ENCODE data around the gene USP34.

The USP34 gene

DNA sequence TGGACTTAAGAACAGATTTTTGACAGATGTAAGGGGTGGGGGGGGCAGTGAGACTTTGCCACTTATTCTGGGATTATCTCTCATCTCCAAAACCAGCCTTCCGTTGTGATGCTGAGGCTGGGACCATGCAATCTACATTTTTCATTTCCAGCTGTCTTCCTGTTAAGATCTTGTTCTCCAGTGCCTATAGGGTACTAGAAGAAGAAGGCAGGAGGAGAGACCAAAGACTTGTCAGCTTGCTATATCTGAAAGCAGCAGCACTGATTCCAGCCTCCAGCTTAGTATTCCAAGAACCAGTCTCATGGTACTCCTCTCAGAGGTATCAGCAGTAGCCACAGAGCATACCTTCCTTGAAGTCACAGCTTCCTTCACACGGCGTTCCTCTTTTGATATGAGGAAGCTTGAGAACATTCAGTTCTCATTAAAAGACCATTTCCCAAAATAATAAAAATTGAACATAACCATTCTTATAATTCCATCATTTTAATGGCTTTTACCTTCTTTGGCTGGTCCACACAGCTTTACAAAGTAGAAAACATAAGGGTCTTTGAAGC is 49.8 kb downstream of the USP34 start:
- TF ChIP-seq YY1 (IDR thresholded peaks at IDR 0.05; ENCODE audit: low read depth): no peak
- TF ChIP-seq EGR1 (IDR thresholded peaks at IDR 0.05): no peak
- no peak for TF ChIP-seq CEBPB (IDR thresholded peaks at IDR 0.05)
- TF ChIP-seq TAF1 (IDR thresholded peaks at IDR 0.05; ENCODE audit: low read depth): no peak
- no peak for TF ChIP-seq ZBTB7A (IDR thresholded peaks at IDR 0.05; ENCODE audit: low read depth)
- TF ChIP-seq TCF12 (IDR thresholded peaks at IDR 0.05; ENCODE audit: low read depth): no peak
- TF ChIP-seq, protein P1, sequence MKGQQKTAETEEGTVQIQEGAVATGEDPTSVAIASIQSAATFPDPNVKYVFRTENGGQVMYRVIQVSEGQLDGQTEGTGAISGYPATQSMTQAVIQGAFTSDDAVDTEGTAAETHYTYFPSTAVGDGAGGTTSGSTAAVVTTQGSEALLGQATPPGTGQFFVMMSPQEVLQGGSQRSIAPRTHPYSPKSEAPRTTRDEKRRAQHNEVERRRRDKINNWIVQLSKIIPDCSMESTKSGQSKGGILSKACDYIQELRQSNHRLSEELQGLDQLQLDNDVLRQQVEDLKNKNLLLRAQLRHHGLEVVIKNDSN (IDR thresholded peaks at IDR 0.05): no peak

DNA sequence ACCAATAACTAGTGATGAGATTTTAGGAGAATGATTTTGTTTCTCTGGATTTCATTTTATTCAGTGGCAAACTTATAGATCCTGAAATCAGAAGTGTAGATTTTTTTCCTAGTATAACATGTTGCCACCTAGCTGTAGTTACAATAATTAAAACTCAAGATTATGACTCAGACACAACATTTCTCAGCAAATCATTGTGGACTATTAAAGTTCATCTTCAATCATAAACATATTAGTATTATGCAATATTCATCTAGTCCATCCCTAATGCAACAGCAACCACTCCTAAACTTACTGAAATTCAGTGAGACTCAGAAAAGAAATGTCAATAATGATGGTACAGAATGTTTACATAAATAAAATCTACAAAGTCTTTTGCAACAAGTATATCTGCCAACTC is 51.3 kb downstream of the USP34 start:
- TF ChIP-seq EP300 (IDR thresholded peaks at IDR 0.05; ENCODE audit: borderline replicate concordance): no peak
- TF ChIP-seq CREB1 (IDR thresholded peaks at IDR 0.05; ENCODE audit: low read depth): no peak
- no peak for TF ChIP-seq RAD21 (IDR thresholded peaks at IDR 0.05; ENCODE audit: low read depth)
- TF ChIP-seq, protein P1 (IDR thresholded peaks at IDR 0.05): no peak
- no peak for TF ChIP-seq FOXM1 (IDR thresholded peaks at IDR 0.05; ENCODE audit: borderline replicate concordance, low read depth)
- TF ChIP-seq, protein P2, sequence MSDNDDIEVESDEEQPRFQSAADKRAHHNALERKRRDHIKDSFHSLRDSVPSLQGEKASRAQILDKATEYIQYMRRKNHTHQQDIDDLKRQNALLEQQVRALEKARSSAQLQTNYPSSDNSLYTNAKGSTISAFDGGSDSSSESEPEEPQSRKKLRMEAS (IDR thresholded peaks at IDR 0.05): no peak
- no peak for TF ChIP-seq TEAD4 (IDR thresholded peaks at IDR 0.05)

DNA sequence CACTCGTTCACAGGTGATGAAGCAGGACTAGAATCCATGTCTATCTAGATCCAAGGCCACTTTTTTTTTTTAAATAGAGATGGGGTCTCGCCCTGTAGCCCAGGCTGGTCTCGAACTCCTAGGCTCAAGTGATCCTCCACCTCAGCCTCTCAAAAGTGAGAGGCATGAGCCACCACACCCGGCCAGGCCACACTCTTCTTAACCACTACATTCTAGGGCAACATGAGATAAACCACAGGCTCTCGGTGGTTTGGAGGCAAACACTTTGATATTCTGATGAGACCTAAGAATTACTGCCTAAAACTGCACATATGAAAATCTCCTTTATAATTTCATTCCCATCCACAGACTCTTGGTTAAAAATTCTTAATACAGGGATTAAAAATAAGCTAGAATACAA is 51.8 kb downstream of the USP34 start:
- TF ChIP-seq EP300 (IDR thresholded peaks at IDR 0.05; ENCODE audit: borderline replicate concordance) (no peak), TCF12 (IDR thresholded peaks at IDR 0.05; ENCODE audit: low read depth) (no peak), FOXM1 (IDR thresholded peaks at IDR 0.05; ENCODE audit: borderline replicate concordance, low read depth) (no peak), CEBPB (IDR thresholded peaks at IDR 0.05) (no peak), TEAD4 (IDR thresholded peaks at IDR 0.05) (no peak), NFIC (IDR thresholded peaks at IDR 0.05) (no peak)
- TF ChIP-seq, protein P3, sequence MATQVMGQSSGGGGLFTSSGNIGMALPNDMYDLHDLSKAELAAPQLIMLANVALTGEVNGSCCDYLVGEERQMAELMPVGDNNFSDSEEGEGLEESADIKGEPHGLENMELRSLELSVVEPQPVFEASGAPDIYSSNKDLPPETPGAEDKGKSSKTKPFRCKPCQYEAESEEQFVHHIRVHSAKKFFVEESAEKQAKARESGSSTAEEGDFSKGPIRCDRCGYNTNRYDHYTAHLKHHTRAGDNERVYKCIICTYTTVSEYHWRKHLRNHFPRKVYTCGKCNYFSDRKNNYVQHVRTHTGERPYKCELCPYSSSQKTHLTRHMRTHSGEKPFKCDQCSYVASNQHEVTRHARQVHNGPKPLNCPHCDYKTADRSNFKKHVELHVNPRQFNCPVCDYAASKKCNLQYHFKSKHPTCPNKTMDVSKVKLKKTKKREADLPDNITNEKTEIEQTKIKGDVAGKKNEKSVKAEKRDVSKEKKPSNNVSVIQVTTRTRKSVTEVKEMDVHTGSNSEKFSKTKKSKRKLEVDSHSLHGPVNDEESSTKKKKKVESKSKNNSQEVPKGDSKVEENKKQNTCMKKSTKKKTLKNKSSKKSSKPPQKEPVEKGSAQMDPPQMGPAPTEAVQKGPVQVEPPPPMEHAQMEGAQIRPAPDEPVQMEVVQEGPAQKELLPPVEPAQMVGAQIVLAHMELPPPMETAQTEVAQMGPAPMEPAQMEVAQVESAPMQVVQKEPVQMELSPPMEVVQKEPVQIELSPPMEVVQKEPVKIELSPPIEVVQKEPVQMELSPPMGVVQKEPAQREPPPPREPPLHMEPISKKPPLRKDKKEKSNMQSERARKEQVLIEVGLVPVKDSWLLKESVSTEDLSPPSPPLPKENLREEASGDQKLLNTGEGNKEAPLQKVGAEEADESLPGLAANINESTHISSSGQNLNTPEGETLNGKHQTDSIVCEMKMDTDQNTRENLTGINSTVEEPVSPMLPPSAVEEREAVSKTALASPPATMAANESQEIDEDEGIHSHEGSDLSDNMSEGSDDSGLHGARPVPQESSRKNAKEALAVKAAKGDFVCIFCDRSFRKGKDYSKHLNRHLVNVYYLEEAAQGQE (IDR thresholded peaks at IDR 0.05; ENCODE audit: low read depth): no peak
- TF ChIP-seq, protein P2 (IDR thresholded peaks at IDR 0.05): no peak
- TF ChIP-seq, protein P1 (IDR thresholded peaks at IDR 0.05): no peak

- no peak for TF ChIP-seq TEAD4 (IDR thresholded peaks at IDR 0.05)
- no peak for TF ChIP-seq EGR1 (IDR thresholded peaks at IDR 0.05)
- no peak for TF ChIP-seq ZBTB7A (IDR thresholded peaks at IDR 0.05; ENCODE audit: low read depth)
- no peak for TF ChIP-seq NFIC (IDR thresholded peaks at IDR 0.05)
Observed at GRCh38 chr2:61416871-61417645, 53.8 kb downstream of the USP34 start.

DNA sequence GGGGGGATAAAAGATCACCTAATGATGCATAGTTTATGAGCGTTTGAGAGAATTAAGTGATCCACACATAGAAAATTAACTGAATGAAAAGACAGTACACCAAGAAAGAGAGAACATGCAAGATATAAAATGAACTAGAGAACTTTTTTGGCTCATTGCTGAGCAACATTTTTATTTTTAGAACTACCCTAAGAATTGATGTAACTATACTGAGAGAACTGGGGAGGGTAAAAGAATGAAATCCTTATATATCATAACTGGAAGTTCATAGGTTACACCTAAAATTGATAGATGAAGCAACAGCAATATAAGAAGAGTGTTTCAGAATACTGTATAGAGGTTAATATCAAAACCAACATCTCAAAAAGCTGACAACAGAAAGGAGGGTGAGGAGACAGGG is 55.6 kb downstream of the USP34 start:
- TF ChIP-seq CREB1 (IDR thresholded peaks at IDR 0.05; ENCODE audit: low read depth): no peak

GRCh38 chr2:61414674-61415073 is 56.2 kb downstream of the USP34 start:
- TF ChIP-seq TEAD4 (IDR thresholded peaks at IDR 0.05): no peak
- no peak for TF ChIP-seq NFIC (IDR thresholded peaks at IDR 0.05)
- TF ChIP-seq TAF1 (IDR thresholded peaks at IDR 0.05; ENCODE audit: low read depth): no peak
- TF ChIP-seq RAD21 (IDR thresholded peaks at IDR 0.05; ENCODE audit: low read depth): no peak
- TF ChIP-seq, protein P1 (IDR thresholded peaks at IDR 0.05): no peak
- TF ChIP-seq EGR1 (IDR thresholded peaks at IDR 0.05): no peak
- TF ChIP-seq ZBTB7A (IDR thresholded peaks at IDR 0.05; ENCODE audit: low read depth): no peak
- no peak for TF ChIP-seq EP300 (IDR thresholded peaks at IDR 0.05; ENCODE audit: borderline replicate concordance)
- no peak for TF ChIP-seq FOXM1 (IDR thresholded peaks at IDR 0.05; ENCODE audit: borderline replicate concordance, low read depth)
- TF ChIP-seq, protein P3 (IDR thresholded peaks at IDR 0.05; ENCODE audit: low read depth): no peak
- TF ChIP-seq, protein P2 (IDR thresholded peaks at IDR 0.05): no peak
- TF ChIP-seq CEBPB (IDR thresholded peaks at IDR 0.05): no peak
- no peak for TF ChIP-seq YY1 (IDR thresholded peaks at IDR 0.05; ENCODE audit: low read depth)
- TF ChIP-seq CREB1 (IDR thresholded peaks at IDR 0.05; ENCODE audit: low read depth): no peak
- TF ChIP-seq TCF12 (IDR thresholded peaks at IDR 0.05; ENCODE audit: low read depth): no peak

All from Ishikawa (cell line).